Right forelimb (tissue), 1 donor: ENCODE data around the gene NPLOC4.

Source experiments
- DNase-seq: peaks from one replicate; pipeline ENCODE4 v3.0.0-alpha.2; 2018

The NPLOC4 gene

GRCh38 chr17:81515530-81516041 lies 121.3 kb downstream of the NPLOC4 start:
- DNase-seq = no peak

- peak; percentile 85 for DNase-seq
Observed at GRCh38 chr17:81514739-81515529, 122.0 kb downstream of the NPLOC4 start.

- DNase-seq = no peak
Observed at GRCh38 chr17:81514489-81514738, 122.5 kb downstream of the NPLOC4 start.

- peak; percentile 76 for DNase-seq
Observed at GRCh38 chr17:81513753-81514488, 123.0 kb downstream of the NPLOC4 start.

- DNase-seq = peak; percentile 83
Observed at GRCh38 chr17:81513372-81513752, 123.5 kb downstream of the NPLOC4 start.

GRCh38 chr17:81512562-81513371 lies 124.1 kb downstream of the NPLOC4 start, which contains the start of gene ACTG1:
ACTG1 (minus strand) TSS chr17:81512799; CDS start chr17:81512354, 445 bp downstream.
- DNase-seq = peak; percentile 96

- DNase-seq = peak; percentile 49
Observed at GRCh38 chr17:81511804-81512561, 124.9 kb downstream of the NPLOC4 start.

- DNase-seq = no peak
Observed at GRCh38 chr17:81511554-81511803, 125.4 kb downstream of the NPLOC4 start.

- DNase-seq = peak; percentile 43
Observed at GRCh38 chr17:81510785-81511553, 125.9 kb downstream of the NPLOC4 start.

GRCh38 chr17:81509972-81510784 lies 126.7 kb downstream of the NPLOC4 start:
- peak; percentile 43 for DNase-seq

GRCh38 chr17:81509207-81509971 lies 127.5 kb downstream of the NPLOC4 start:
- DNase-seq = peak; percentile 41

GRCh38 chr17:81508639-81509206 lies 128.2 kb downstream of the NPLOC4 start:
- peak; percentile 39 for DNase-seq
